Naive B cell (primary cell): Measurements from ENCODE around the gene DGKI. TPM values are rescaled to one million over a fixed set of nuclear protein-coding genes. Genes with fewer than 3 reads are reported as not detected.

Source experiments
- ATAC-seq, 2 donors: fragments of 150-1000 bp; cut with Tn5 transposase; 2 replicates each; pipeline ENCODE4 v1.10.0; 2021; ENCODE audit warnings: low read depth in 2 of 2, mild to moderate bottlenecking in 2 of 2, moderate library complexity in 2 of 2
- DNase-seq: peaks from one replicate; pipeline ENCODE4 v3.0.0; 2022
- H3K27ac Mint-ChIP-seq, 6 donors: one replicate each; pipeline ENCODE4 v1.8.0; 2020 to 2022; ENCODE audit warnings: mild to moderate bottlenecking in 6 of 6, mixed read lengths in 6 of 6, moderate library complexity in 5 of 6, inconsistent platforms in 2 of 6
- H3K27me3 Mint-ChIP-seq, 3 donors: one replicate each; pipeline ENCODE4 v1.8.0; 2021 to 2022; ENCODE audit warnings: mixed read lengths in 3 of 3, mild to moderate bottlenecking in 1 of 3
- H3K36me3 Mint-ChIP-seq, 2 donors: one replicate each; pipeline ENCODE4 v1.8.0; 2020 to 2022; ENCODE audit warnings: mixed read lengths in 2 of 2, inconsistent platforms in 1 of 2, mild to moderate bottlenecking in 1 of 2
- H3K4me1 Mint-ChIP-seq, 3 donors: one replicate each; pipeline ENCODE4 v1.8.0; 2020 to 2022; ENCODE audit warnings: mixed read lengths in 3 of 3, inconsistent platforms in 1 of 3, mild to moderate bottlenecking in 1 of 3, moderate library complexity in 1 of 3
- H3K4me3 Mint-ChIP-seq, 8 donors: one replicate each; pipeline ENCODE4 v1.8.0; 2020 to 2022; ENCODE audit warnings: mild to moderate bottlenecking in 8 of 8, mixed read lengths in 8 of 8, moderate library complexity in 8 of 8, inconsistent platforms in 2 of 8
- H3K9me3 Mint-ChIP-seq, 7 donors: one replicate each; pipeline ENCODE4 v1.8.0; 2020 to 2022; ENCODE audit warnings: mixed read lengths in 7 of 7, mild to moderate bottlenecking in 5 of 7, inconsistent platforms in 2 of 7, moderate library complexity in 1 of 7
- polyA plus RNA-seq, 6 donors: library from polyadenylated mRNA; unstranded; fragments of 300-500 nt; fragmentation: Illumina TruSeq; gene quantifications; one replicate each; pipeline ENCODE4 v1.2.3, GENCODE V29; 2021; ENCODE audit warnings: low read depth in 6 of 6

Gene DGKI
- polyA plus RNA-seq, 6 donors from 2014 or later = not detected

- Mint-ChIP-seq H3K9me3 (no peaks in the 10 kb centered on the region), H3K27ac (no peak overlapping the region), H3K4me3 (no peak overlapping the region), H3K27me3 (peaks cover 0 to 5% (median 4%) of the 10 kb centered on the region in 3 donors), H3K4me1 (peaks cover 0 to 3% (median 0%) of the 10 kb centered on the region in 3 donors), H3K36me3 (no peaks in the 10 kb centered on the region)
- ATAC-seq (no peak), DNase-seq (no peak)
These were observed 91.3 kb downstream of the DGKI start for GRCh38 chr7:137755427-137755826.

- Mint-ChIP-seq H3K9me3 (no peaks in the 10 kb centered on the region), H3K36me3 (no peaks in the 10 kb centered on the region), H3K4me1 (peaks cover 0 to 3% (median 0%) of the 10 kb centered on the region in 3 donors), H3K27ac (peak overlapping the region in 1 of 6 donors; percentile 7), H3K4me3 (peak overlapping the region in 1 of 8 donors; percentile 24), H3K27me3 (peaks cover 4 to 5% (median 5%) of the 10 kb centered on the region in 3 donors)
- DNase-seq (no peak), ATAC-seq (no peak)
These were observed 92.6 kb downstream of the DGKI start for GRCh38 chr7:137753948-137754851.

DNA sequence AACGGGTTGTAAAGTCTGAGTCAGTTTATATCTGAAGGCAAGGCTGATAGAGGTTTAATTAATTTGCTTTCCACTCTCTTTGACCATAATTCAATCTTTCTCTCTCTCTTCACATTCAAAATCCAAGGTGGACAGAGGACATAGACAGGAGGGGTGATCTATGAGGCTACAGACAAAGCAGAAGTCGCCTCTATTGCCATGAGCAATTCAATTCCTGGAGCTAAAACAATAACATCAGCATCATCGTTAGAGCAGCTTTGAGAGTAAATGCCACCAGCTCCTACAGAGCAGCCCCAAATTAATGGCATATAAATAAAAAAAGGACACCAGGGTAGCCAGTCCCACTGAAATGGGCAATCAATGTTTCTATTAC, 93.2 kb downstream of the DGKI start:
- DNase-seq = no peak
- Mint-ChIP-seq H3K27me3 (peaks cover 4 to 8% (median 5%) of the 10 kb centered on the region in 3 donors), H3K27ac (peak overlapping the region in 1 of 6 donors; percentile 7), H3K4me3 (peak overlapping the region in 1 of 8 donors; percentile 31), H3K4me1 (peaks cover 0 to 3% (median 0%) of the 10 kb centered on the region in 3 donors), H3K36me3 (no peaks in the 10 kb centered on the region), H3K9me3 (no peaks in the 10 kb centered on the region)
- no peak for ATAC-seq

DNA sequence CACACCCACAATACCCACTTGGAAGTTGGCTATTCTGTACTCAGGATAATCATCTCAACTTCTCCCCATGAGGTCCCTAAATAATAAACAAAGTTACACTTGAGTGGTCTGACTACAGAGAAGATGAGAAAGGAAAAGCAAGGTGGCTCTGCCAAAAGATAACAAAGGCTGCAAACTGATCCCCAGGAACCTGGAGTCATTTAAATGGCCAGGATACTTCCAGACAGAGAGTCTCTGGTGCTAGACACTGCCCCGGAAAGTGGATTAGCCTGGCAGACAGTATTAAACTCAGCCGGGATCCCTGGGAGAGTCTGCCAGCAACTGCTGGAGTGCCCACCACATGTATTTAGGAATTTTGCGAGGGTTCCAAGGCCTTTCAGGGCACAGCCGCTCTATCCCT, 93.7 kb downstream of the DGKI start:
- Mint-ChIP-seq H3K27me3 (peaks cover 4 to 8% (median 5%) of the 10 kb centered on the region in 3 donors), H3K27ac (no peak overlapping the region), H3K4me1 (peaks cover 0 to 3% (median 0%) of the 10 kb centered on the region in 3 donors), H3K4me3 (no peak overlapping the region), H3K36me3 (no peaks in the 10 kb centered on the region), H3K9me3 (no peaks in the 10 kb centered on the region)
- DNase-seq = no peak
- ATAC-seq = no peak

DNA sequence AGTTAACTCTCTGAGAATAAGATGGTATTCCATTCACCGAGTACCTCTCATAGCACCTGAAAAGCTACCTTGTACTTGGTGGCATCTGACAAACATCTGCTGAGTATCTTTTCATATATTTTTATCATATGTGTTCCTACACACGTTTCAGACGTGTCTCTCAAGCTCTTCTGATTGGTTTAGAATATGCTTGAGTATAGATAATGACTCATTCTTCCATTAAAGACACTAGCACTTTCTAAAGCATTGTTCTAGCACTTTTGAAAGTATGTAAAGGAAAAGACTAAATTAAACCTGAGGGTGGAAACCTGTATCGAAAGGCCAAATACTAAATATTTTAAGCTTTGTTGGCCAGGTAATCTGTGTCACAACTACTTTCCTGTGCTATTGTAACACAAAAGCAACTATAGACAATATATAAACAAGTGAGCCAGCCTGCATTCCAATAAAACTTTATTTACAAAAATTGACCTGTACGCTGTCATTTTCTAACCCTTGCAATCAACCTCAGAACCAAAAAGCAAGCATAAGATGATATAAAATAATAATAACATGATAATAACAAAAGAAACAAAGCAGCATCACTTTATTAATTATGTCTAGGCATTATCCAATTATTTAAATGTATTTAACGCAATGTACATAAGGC, 95.3 kb downstream of the DGKI start:
- ATAC-seq = no peak

DNA sequence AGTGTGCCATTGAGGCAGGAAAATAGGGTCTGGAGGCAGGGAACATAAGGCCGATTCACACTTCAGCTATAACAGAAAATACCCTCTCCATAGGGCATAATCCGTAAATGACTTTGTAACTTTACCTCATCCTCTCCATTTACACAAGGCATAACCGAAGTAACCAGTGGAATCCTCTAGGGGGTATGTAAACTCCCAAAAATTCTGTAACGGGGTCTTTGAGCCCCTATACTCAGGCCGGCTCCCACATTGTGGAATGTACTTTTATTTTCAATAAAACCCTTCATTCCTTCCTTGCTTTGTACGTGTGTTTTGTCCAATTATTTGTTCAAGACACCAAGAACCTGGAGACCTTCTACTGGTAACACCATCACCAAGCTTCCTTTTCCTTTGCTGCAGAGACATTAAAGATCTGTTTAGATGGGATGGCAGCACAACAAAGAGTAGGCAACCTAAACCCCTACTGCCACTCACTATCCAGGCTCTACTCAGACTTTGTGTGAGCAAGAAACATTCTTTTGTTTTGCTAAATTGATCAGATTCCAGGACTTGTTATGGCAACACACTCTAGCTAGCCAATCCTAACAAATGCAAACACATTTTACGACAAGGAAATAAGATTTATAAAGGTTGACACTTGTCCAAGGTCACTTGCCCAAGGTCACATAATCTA, 99.3 kb downstream of the DGKI start:
- Mint-ChIP-seq H3K27ac (no peak overlapping the region), H3K27me3 (peaks cover 8 to 14% (median 11%) of the 10 kb centered on the region in 3 donors), H3K36me3 (no peaks in the 10 kb centered on the region), H3K4me3 (no peak overlapping the region), H3K4me1 (no peaks in the 10 kb centered on the region), H3K9me3 (peaks cover 0 to 22% (median 6%) of the 10 kb centered on the region in 7 donors)
- DNase-seq (no peak), ATAC-seq (no peak)

More for the DNA sequence above, 95.3 kb downstream of the DGKI start:
- Mint-ChIP-seq H3K9me3 (no peaks in the 10 kb centered on the region), H3K4me3 (no peak overlapping the region), H3K36me3 (no peaks in the 10 kb centered on the region), H3K4me1 (peaks cover 0 to 3% (median 0%) of the 10 kb centered on the region in 3 donors), H3K27me3 (peaks cover 5 to 8% (median 7%) of the 10 kb centered on the region in 3 donors), H3K27ac (no peak overlapping the region)
- no peak for DNase-seq

- Mint-ChIP-seq H3K4me3 (no peak overlapping the region), H3K36me3 (no peaks in the 10 kb centered on the region), H3K9me3 (peaks cover 0 to 22% (median 6%) of the 10 kb centered on the region in 7 donors), H3K27me3 (peaks cover 0 to 23% (median 15%) of the 10 kb centered on the region in 3 donors), H3K4me1 (no peaks in the 10 kb centered on the region), H3K27ac (no peak overlapping the region)
- ATAC-seq = no peak
- no peak for DNase-seq
These were observed 103.8 kb downstream of the DGKI start for GRCh38 chr7:137743021-137743420.

DNA sequence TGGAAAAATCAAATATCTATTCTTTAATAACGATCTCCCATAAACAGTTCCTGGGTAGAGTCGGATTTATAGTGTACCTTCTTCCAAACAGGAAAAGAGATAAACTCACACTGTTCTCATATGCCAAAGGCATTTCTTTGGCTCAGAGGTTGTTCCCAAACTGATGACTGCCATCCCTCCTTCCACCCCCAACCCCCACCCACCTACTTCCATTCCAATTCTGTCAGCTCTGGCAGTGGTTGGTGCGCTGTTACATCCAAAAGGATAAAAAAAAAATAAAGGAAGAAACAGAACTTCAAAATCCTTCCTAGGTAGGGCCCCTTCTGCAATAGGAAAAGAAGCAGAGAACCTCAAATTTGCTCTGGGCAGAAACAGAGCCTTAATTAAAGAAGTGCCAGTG, 104.7 kb downstream of the DGKI start:
- no peak for ATAC-seq
- H3K27me3 Mint-ChIP-seq = peaks cover 0 to 20% (median 15%) of the 10 kb centered on the region in 3 donors
- H3K9me3 Mint-ChIP-seq = peaks cover 0 to 22% (median 6%) of the 10 kb centered on the region in 7 donors
- H3K4me3 Mint-ChIP-seq = no peak overlapping the region
- DNase-seq = no peak
- H3K27ac Mint-ChIP-seq = no peak overlapping the region
- no peaks in the 10 kb centered on the region for H3K4me1 Mint-ChIP-seq
- H3K36me3 Mint-ChIP-seq = no peaks in the 10 kb centered on the region

DNA sequence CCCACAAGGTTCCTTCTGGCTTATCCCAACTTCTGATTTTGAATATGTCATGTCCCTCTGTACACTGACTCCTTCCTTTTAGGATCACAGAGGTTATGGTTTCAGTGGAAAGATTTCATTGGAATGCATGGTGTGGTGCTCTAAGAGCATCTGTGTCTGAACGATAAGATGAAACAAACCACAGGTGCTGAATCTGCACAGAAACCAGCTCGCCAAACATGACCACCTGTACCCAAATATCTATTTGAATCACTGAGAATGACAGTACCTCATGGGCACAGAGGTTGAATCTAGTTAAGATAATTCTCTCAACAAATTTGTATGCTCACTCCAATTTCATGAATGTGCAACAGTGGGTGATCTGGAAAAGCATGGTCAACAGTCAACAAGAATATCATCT, 105.3 kb downstream of the DGKI start:
- ATAC-seq = no peak
- H3K4me3 Mint-ChIP-seq = no peak overlapping the region
- H3K36me3 Mint-ChIP-seq = no peaks in the 10 kb centered on the region

GRCh38 chr7:137734221-137734620, 112.6 kb downstream of the DGKI start:
- H3K4me1 Mint-ChIP-seq = no peaks in the 10 kb centered on the region
- no peak overlapping the region for H3K4me3 Mint-ChIP-seq
- peaks cover 0 to 4% (median 0%) of the 10 kb centered on the region in 7 donors for H3K9me3 Mint-ChIP-seq
- peaks cover 7 to 24% (median 10%) of the 10 kb centered on the region in 3 donors for H3K27me3 Mint-ChIP-seq
- DNase-seq = no peak
- H3K36me3 Mint-ChIP-seq = no peaks in the 10 kb centered on the region
- ATAC-seq = no peak
- no peak overlapping the region for H3K27ac Mint-ChIP-seq

More for the DNA sequence above, 105.3 kb downstream of the DGKI start:
- Mint-ChIP-seq H3K27ac (no peak overlapping the region), H3K9me3 (peaks cover 0 to 22% (median 6%) of the 10 kb centered on the region in 7 donors), H3K4me1 (no peaks in the 10 kb centered on the region), H3K27me3 (peaks cover 0 to 20% (median 15%) of the 10 kb centered on the region in 3 donors)
- no peak for DNase-seq

- Mint-ChIP-seq H3K27me3 (peaks cover 7 to 24% (median 7%) of the 10 kb centered on the region in 3 donors), H3K4me3 (no peak overlapping the region), H3K9me3 (peaks cover 0 to 4% (median 0%) of the 10 kb centered on the region in 7 donors), H3K27ac (no peak overlapping the region), H3K36me3 (no peaks in the 10 kb centered on the region), H3K4me1 (no peaks in the 10 kb centered on the region)
- ATAC-seq (no peak), DNase-seq (no peak)
These were observed 114.6 kb downstream of the DGKI start for GRCh38 chr7:137732168-137732567.

DNA sequence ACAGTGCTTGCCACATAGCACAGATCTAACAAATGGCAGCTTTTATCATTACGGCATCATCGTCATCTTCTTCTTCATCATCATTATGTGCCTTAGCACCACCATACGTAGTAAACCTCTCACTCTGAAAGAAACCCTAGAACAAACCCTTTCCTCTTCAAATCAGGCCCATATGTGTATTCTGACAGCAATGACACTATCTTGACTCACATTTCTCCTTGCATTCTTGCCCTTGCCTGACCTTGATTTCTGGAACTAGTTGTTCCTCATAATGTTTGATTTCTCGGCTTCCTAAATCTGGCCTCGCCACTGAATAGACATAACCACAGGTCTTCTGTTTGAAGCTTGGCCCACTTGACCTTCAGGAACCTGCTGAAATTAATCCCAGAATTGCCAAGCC, 115.3 kb downstream of the DGKI start:
- H3K27me3 Mint-ChIP-seq = peaks cover 7 to 24% (median 7%) of the 10 kb centered on the region in 3 donors
- no peaks in the 10 kb centered on the region for H3K4me1 Mint-ChIP-seq
- H3K4me3 Mint-ChIP-seq = no peak overlapping the region
- H3K9me3 Mint-ChIP-seq = peaks cover 0 to 4% (median 0%) of the 10 kb centered on the region in 7 donors
- no peak overlapping the region for H3K27ac Mint-ChIP-seq
- no peaks in the 10 kb centered on the region for H3K36me3 Mint-ChIP-seq
- DNase-seq (no peak), ATAC-seq (no peak)

DNA sequence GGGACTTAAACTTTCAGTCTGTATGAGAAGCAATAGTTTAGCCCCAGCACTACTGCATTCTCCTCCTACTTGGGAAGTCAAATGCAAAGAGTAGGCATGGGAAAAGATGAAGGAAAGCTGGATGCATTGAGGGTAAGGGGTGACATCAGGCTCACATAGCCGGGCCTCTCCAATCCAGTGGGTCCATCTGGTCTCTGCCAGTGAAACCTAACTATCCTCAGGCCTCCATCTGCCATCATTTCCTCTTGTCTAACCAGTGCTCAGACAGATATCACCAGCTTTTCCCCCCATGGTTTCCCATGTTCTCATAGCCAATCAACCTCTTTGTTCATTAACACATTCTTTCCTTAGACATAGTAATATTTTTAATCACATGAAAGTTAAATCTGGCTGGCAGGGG, 118.3 kb downstream of the DGKI start:
- Mint-ChIP-seq H3K36me3 (no peaks in the 10 kb centered on the region), H3K27me3 (peaks cover 6 to 13% (median 7%) of the 10 kb centered on the region in 3 donors), H3K27ac (no peak overlapping the region), H3K4me1 (no peaks in the 10 kb centered on the region), H3K4me3 (no peak overlapping the region), H3K9me3 (peaks cover 0 to 7% (median 0%) of the 10 kb centered on the region in 7 donors)
- ATAC-seq (no peak), DNase-seq (no peak)
